ENCODE measurements around the gene SART3.

The SART3 gene

DNA sequence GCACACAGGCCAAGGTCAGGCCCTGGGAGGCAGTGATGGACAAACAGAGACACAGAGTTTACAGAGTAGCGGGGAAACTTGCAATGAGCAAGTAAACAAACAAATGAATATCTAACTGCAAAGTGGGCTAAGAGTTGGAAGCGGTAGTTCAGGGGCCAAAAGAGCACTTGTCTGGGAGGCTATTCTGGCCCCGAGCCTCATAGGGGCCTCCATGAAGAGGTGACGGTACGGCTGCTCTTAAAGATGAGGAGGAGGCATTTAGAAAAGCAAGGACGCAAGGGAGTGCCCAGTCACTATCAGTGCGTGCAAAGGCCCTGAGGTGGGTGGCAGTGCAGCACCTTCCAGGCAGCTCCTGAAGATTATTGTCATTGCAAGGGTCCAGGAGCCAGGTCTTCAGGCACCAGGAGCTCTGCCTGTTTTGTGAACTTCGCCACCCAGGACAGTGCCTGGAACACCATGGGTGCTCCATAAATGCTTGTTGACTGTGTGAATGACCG, 41.3 kb upstream of the SART3 start:
- no peak for DNase-seq
- Histone ChIP-seq H2AFZ (ENCODE audit: low read depth, low read length) (no peak overlapping the region), H3K27me3 (ENCODE audit: control insufficient read depth in 1 of 2, insufficient read depth in 1 of 2, low read length in 2 of 2) (no peaks in the 10 kb centered on the region), H2BK15ac (ENCODE audit: low read depth, poor library complexity, severe bottlenecking) (no peak overlapping the region), H3K36me3 (ENCODE audit: control insufficient read depth in 1 of 2, insufficient read depth in 2 of 2, low read depth in 1 of 2, low read length in 2 of 2) (no peaks in the 10 kb centered on the region), H3K79me1 (replicated peaks; ENCODE audit: low read length, poor library complexity, severe bottlenecking) (no peaks in the 10 kb centered on the region), H2AK5ac (ENCODE audit: low read length, severe bottlenecking) (no peak overlapping the region), H4K91ac (ENCODE audit: low read length) (peak overlapping the region; percentile 16), H3K27ac (ENCODE audit: low read length, poor library complexity, severe bottlenecking) (no peak overlapping the region), H3K23ac (ENCODE audit: low read length in 2 of 2) (no peak overlapping the region), H3K14ac (ENCODE audit: low read length in 2 of 2) (no peak overlapping the region), H3K18ac (ENCODE audit: low read depth in 1 of 2, low read length in 2 of 2) (no peak overlapping the region), H2BK12ac (ENCODE audit: low read length in 2 of 2) (peak overlapping the region in 1 of 2 experiments; percentile 47), H3K4me1 (ENCODE audit: control insufficient read depth, insufficient read depth, low read depth, low read length) (peaks cover 21% of the 10 kb centered on the region), H3K4ac (ENCODE audit: low read depth in 1 of 2, low read length in 2 of 2) (no peak overlapping the region), H3K4me2 (ENCODE audit: low read length, poor library complexity, severe bottlenecking) (no peak overlapping the region), H3K4me3 (ENCODE audit: insufficient read depth in 1 of 2, low read depth in 1 of 2, low read length in 2 of 2) (no peak overlapping the region), H2BK120ac (ENCODE audit: low read depth, low read length) (peak overlapping the region; percentile 42), H2BK5ac (ENCODE audit: low read depth, low read length, poor library complexity, severe bottlenecking) (no peak overlapping the region), H4K8ac (ENCODE audit: low read length) (no peak overlapping the region), H3K9ac (ENCODE audit: low read length) (no peak overlapping the region), H3K9me3 (ENCODE audit: control insufficient read depth, low read length) (no peaks in the 10 kb centered on the region)
- 83% methylated on average over 8 of the region's 9 CpGs for WGBS

DNA sequence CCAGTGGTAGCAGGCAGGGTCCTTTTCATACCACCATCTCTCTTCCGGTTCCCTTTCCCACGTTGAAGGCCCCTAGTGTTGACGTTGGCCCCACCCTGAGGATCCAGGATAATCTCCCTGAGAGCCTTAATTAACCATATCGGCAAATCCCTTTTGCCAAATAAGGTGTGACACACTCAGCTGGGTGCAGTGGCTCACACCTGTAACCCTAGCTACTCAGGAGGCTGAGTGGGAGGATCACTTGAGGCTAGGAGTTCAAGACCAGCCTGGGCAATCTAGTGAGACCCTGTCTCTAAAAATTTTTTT, 39.7 kb upstream of the SART3 start:
- H2BK120ac ChIP-seq (ENCODE audit: low read depth, low read length), result no peak overlapping the region
- H2BK12ac ChIP-seq (ENCODE audit: low read length in 2 of 2), result peak overlapping the region in 1 of 2 experiments; percentile 16
- no peak overlapping the region for H3K4me2 ChIP-seq (ENCODE audit: low read length, poor library complexity, severe bottlenecking)
- H3K14ac ChIP-seq (ENCODE audit: low read length in 2 of 2), result no peak overlapping the region
- 60% methylated on average over 4 of the region's 4 CpGs for WGBS
- no peak overlapping the region for H3K18ac ChIP-seq (ENCODE audit: low read depth in 1 of 2, low read length in 2 of 2)
- no peak overlapping the region for H4K91ac ChIP-seq (ENCODE audit: low read length)
- no peak overlapping the region for H3K23ac ChIP-seq (ENCODE audit: low read length in 2 of 2)
- no peak overlapping the region for H2BK5ac ChIP-seq (ENCODE audit: low read depth, low read length, poor library complexity, severe bottlenecking)
- H3K9me3 ChIP-seq (ENCODE audit: control insufficient read depth, low read length), result no peaks in the 10 kb centered on the region
- H3K27me3 ChIP-seq (ENCODE audit: control insufficient read depth in 1 of 2, insufficient read depth in 1 of 2, low read length in 2 of 2), result no peaks in the 10 kb centered on the region
- DNase-seq, result no peak
- no peak overlapping the region for H4K8ac ChIP-seq (ENCODE audit: low read length)
- no peaks in the 10 kb centered on the region for H3K79me1 ChIP-seq (replicated peaks; ENCODE audit: low read length, poor library complexity, severe bottlenecking)
- no peak overlapping the region for H3K9ac ChIP-seq (ENCODE audit: low read length)
- H2AK5ac ChIP-seq (ENCODE audit: low read length, severe bottlenecking), result no peak overlapping the region
- no peak overlapping the region for H2BK15ac ChIP-seq (ENCODE audit: low read depth, poor library complexity, severe bottlenecking)
- H3K4me3 ChIP-seq (ENCODE audit: insufficient read depth in 1 of 2, low read depth in 1 of 2, low read length in 2 of 2), result no peak overlapping the region
- no peak overlapping the region for H2AFZ ChIP-seq (ENCODE audit: low read depth, low read length)
- no peak overlapping the region for H3K4ac ChIP-seq (ENCODE audit: low read depth in 1 of 2, low read length in 2 of 2)
- peaks cover 14% of the 10 kb centered on the region for H3K4me1 ChIP-seq (ENCODE audit: control insufficient read depth, insufficient read depth, low read depth, low read length)
- no peak overlapping the region for H3K27ac ChIP-seq (ENCODE audit: low read length, poor library complexity, severe bottlenecking)
- peaks cover 0 to 1% of the 10 kb centered on the region in 2 experiments for H3K36me3 ChIP-seq (ENCODE audit: control insufficient read depth in 1 of 2, insufficient read depth in 2 of 2, low read depth in 1 of 2, low read length in 2 of 2)

DNA sequence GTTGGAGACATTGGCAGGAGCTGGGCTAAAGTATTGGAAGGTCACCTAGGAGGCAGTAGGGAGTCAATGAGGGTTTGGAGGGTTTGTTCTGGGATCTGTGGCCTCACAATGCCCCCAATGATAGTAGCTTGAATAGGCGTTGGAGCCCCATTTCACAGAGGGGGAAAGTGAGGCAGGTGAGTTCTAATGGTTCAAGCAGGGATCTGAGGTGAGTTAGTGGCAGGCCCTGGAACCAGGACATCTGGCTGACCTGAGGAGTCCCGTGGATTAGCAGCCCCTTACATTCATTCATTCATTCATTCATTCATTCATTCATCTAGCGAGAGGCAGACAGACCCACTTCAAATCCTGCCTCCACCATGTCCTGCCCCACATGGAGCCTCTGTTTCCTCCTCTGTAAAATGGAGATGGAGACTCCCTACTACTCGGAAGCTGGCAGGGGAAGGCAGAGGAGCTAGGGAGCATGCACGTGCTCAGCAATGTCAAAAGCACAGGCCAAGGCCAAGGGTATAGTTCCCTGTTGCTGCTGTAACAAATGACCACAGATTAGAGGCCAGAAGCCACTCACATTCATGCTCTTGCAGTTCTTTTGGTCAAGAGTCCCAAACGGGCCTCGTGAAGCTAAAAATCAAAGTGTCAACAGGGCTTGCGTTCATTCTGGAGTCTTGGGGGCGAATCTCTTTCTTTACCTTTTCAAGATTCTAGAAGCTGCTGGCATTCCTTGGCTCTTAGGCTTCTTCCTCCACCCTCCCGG, 39.2 kb upstream of the SART3 start:
- no peak for DNase-seq
- Histone ChIP-seq H2AK5ac (ENCODE audit: low read length, severe bottlenecking) (no peak overlapping the region), H3K79me1 (replicated peaks; ENCODE audit: low read length, poor library complexity, severe bottlenecking) (no peaks in the 10 kb centered on the region), H3K27me3 (ENCODE audit: control insufficient read depth in 1 of 2, insufficient read depth in 1 of 2, low read length in 2 of 2) (no peaks in the 10 kb centered on the region), H2AFZ (ENCODE audit: low read depth, low read length) (no peak overlapping the region), H3K9ac (ENCODE audit: low read length) (no peak overlapping the region), H2BK120ac (ENCODE audit: low read depth, low read length) (no peak overlapping the region), H3K4me1 (ENCODE audit: control insufficient read depth, insufficient read depth, low read depth, low read length) (peaks cover 14% of the 10 kb centered on the region), H4K8ac (ENCODE audit: low read length) (no peak overlapping the region), H3K23ac (ENCODE audit: low read length in 2 of 2) (no peak overlapping the region), H3K27ac (ENCODE audit: low read length, poor library complexity, severe bottlenecking) (no peak overlapping the region), H3K36me3 (ENCODE audit: control insufficient read depth in 1 of 2, insufficient read depth in 2 of 2, low read depth in 1 of 2, low read length in 2 of 2) (peaks cover 0 to 7% of the 10 kb centered on the region in 2 experiments), H3K14ac (ENCODE audit: low read length in 2 of 2) (no peak overlapping the region), H3K18ac (ENCODE audit: low read depth in 1 of 2, low read length in 2 of 2) (no peak overlapping the region), H3K4ac (ENCODE audit: low read depth in 1 of 2, low read length in 2 of 2) (no peak overlapping the region), H2BK15ac (ENCODE audit: low read depth, poor library complexity, severe bottlenecking) (peak overlapping the region; percentile 40), H4K91ac (ENCODE audit: low read length) (no peak overlapping the region), H3K4me3 (ENCODE audit: insufficient read depth in 1 of 2, low read depth in 1 of 2, low read length in 2 of 2) (no peak overlapping the region), H3K4me2 (ENCODE audit: low read length, poor library complexity, severe bottlenecking) (no peak overlapping the region), H2BK12ac (ENCODE audit: low read length in 2 of 2) (peak overlapping the region; percentile 6 to 54), H2BK5ac (ENCODE audit: low read depth, low read length, poor library complexity, severe bottlenecking) (no peak overlapping the region), H3K9me3 (ENCODE audit: control insufficient read depth, low read length) (no peaks in the 10 kb centered on the region)
- 91% methylated on average over 10 of the region's 10 CpGs for WGBS

DNA sequence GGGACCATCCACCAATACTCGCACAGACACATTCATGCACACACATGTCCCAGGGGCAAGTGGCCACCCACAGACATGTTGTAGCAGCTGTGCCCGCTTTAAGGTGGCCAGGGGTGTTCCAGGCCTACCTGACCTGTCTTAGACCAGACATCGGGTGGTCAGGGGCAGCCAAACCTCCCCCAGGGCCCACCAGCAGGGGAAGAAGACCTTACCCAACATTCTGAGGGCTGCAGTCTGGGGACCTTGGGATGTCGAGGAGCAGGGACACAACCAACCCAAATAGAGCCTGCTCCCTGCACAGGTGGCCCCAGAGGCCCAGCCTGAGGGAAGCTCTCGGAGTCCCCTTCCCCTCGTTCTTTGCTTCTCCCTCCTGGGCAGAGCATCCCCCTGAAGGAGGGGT, 38.6 kb upstream of the SART3 start:
- no peak overlapping the region for H3K4me2 ChIP-seq (ENCODE audit: low read length, poor library complexity, severe bottlenecking)
- peak overlapping the region in 1 of 2 experiments; percentile 33 for H3K18ac ChIP-seq (ENCODE audit: low read depth in 1 of 2, low read length in 2 of 2)
- no peak overlapping the region for H3K27ac ChIP-seq (ENCODE audit: low read length, poor library complexity, severe bottlenecking)
- no peaks in the 10 kb centered on the region for H3K27me3 ChIP-seq (ENCODE audit: control insufficient read depth in 1 of 2, insufficient read depth in 1 of 2, low read length in 2 of 2)
- no peak overlapping the region for H3K9ac ChIP-seq (ENCODE audit: low read length)
- peak overlapping the region; percentile 81 for H4K91ac ChIP-seq (ENCODE audit: low read length)
- 69% methylated on average over 6 of the region's 6 CpGs for WGBS
- H2BK12ac ChIP-seq (ENCODE audit: low read length in 2 of 2), result peak overlapping the region; percentile 6 to 54
- no peak overlapping the region for H2BK120ac ChIP-seq (ENCODE audit: low read depth, low read length)
- no peaks in the 10 kb centered on the region for H3K79me1 ChIP-seq (replicated peaks; ENCODE audit: low read length, poor library complexity, severe bottlenecking)
- H2AFZ ChIP-seq (ENCODE audit: low read depth, low read length), result no peak overlapping the region
- peaks cover 13% of the 10 kb centered on the region for H3K4me1 ChIP-seq (ENCODE audit: control insufficient read depth, insufficient read depth, low read depth, low read length)
- no peak overlapping the region for H4K8ac ChIP-seq (ENCODE audit: low read length)
- no peaks in the 10 kb centered on the region for H3K9me3 ChIP-seq (ENCODE audit: control insufficient read depth, low read length)
- no peak overlapping the region for H3K23ac ChIP-seq (ENCODE audit: low read length in 2 of 2)
- DNase-seq, result no peak
- H2BK15ac ChIP-seq (ENCODE audit: low read depth, poor library complexity, severe bottlenecking), result peak overlapping the region; percentile 40
- no peak overlapping the region for H3K4me3 ChIP-seq (ENCODE audit: insufficient read depth in 1 of 2, low read depth in 1 of 2, low read length in 2 of 2)
- no peak overlapping the region for H2BK5ac ChIP-seq (ENCODE audit: low read depth, low read length, poor library complexity, severe bottlenecking)
- H3K4ac ChIP-seq (ENCODE audit: low read depth in 1 of 2, low read length in 2 of 2), result no peak overlapping the region
- no peak overlapping the region for H3K14ac ChIP-seq (ENCODE audit: low read length in 2 of 2)
- H3K36me3 ChIP-seq (ENCODE audit: control insufficient read depth in 1 of 2, insufficient read depth in 2 of 2, low read depth in 1 of 2, low read length in 2 of 2), result peaks cover 0 to 8% of the 10 kb centered on the region in 2 experiments
- no peak overlapping the region for H2AK5ac ChIP-seq (ENCODE audit: low read length, severe bottlenecking)
